ENCODE results near the gene MAGI1.

MAGI1 gene

GRCh38 chr3:65575376-65575840 is 463.3 kb downstream of the MAGI1 start (continued):
- TF ChIP-seq CREB5 (CRISPR knock-in tag; IDR thresholded peaks at IDR 0.05; ENCODE audit: low read depth) (no peak), ESRRG (CRISPR knock-in tag; IDR thresholded peaks at IDR 0.05) (no peak), TOX (CRISPR knock-in tag; IDR thresholded peaks at IDR 0.05; ENCODE audit: borderline replicate concordance) (no peak), TCF4 (CRISPR knock-in tag; IDR thresholded peaks at IDR 0.05; ENCODE audit: borderline replicate concordance) (no peak), ZNF70 (CRISPR knock-in tag; IDR thresholded peaks at IDR 0.05) (no peak), RARB (CRISPR knock-in tag; IDR thresholded peaks at IDR 0.05) (no peak), ZNF565 (CRISPR knock-in tag; conservative IDR thresholded peaks at IDR 0.05; ENCODE audit: low read depth) (no peak), ZNF8 (CRISPR knock-in tag; IDR thresholded peaks at IDR 0.05) (no peak), OSR1 (CRISPR knock-in tag; IDR thresholded peaks at IDR 0.05) (no peak), ZC3H10 (CRISPR knock-in tag; IDR thresholded peaks at IDR 0.05) (no peak), ZFP3 (CRISPR knock-in tag; IDR thresholded peaks at IDR 0.05) (no peak), PPARA (CRISPR knock-in tag; IDR thresholded peaks at IDR 0.05; ENCODE audit: borderline replicate concordance) (no peak)

- TF ChIP-seq SNAI2 (CRISPR knock-in tag; IDR thresholded peaks at IDR 0.05) (no peak), ISL1 (CRISPR knock-in tag; IDR thresholded peaks at IDR 0.05) (no peak), BACH2 (CRISPR knock-in tag; IDR thresholded peaks at IDR 0.05; ENCODE audit: borderline replicate concordance) (no peak), TCF4 (CRISPR knock-in tag; IDR thresholded peaks at IDR 0.05; ENCODE audit: borderline replicate concordance) (no peak), ZNF565 (CRISPR knock-in tag; conservative IDR thresholded peaks at IDR 0.05; ENCODE audit: low read depth) (no peak), TOX (CRISPR knock-in tag; IDR thresholded peaks at IDR 0.05; ENCODE audit: borderline replicate concordance) (no peak), RARB (CRISPR knock-in tag; IDR thresholded peaks at IDR 0.05) (no peak), CSRNP3 (CRISPR knock-in tag; IDR thresholded peaks at IDR 0.05) (no peak), ESRRG (CRISPR knock-in tag; IDR thresholded peaks at IDR 0.05) (no peak), ZNF8 (CRISPR knock-in tag; IDR thresholded peaks at IDR 0.05) (no peak), ZFP30 (CRISPR knock-in tag; IDR thresholded peaks at IDR 0.05) (no peak), ZC3H10 (CRISPR knock-in tag; IDR thresholded peaks at IDR 0.05) (no peak), ZNF70 (CRISPR knock-in tag; IDR thresholded peaks at IDR 0.05) (no peak)
- ATAC-seq: no peak
These were observed 465.1 kb downstream of the MAGI1 start for GRCh38 chr3:65573548-65574116.

- no peak for TF ChIP-seq SNAI2 (CRISPR knock-in tag; IDR thresholded peaks at IDR 0.05)
- ATAC-seq: no peak
These were observed 466.4 kb downstream of the MAGI1 start for GRCh38 chr3:65572175-65572777.

- no peak for ATAC-seq
- no peak for TF ChIP-seq ESRRG (CRISPR knock-in tag; IDR thresholded peaks at IDR 0.05)
- no peak for TF ChIP-seq TSHZ2 (CRISPR knock-in tag; IDR thresholded peaks at IDR 0.05)
- TF ChIP-seq ZC3H10 (CRISPR knock-in tag; IDR thresholded peaks at IDR 0.05): no peak
- TF ChIP-seq TCF4 (CRISPR knock-in tag; IDR thresholded peaks at IDR 0.05; ENCODE audit: borderline replicate concordance): no peak
- TF ChIP-seq BACH2 (CRISPR knock-in tag; IDR thresholded peaks at IDR 0.05; ENCODE audit: borderline replicate concordance): no peak
- TF ChIP-seq POU6F1 (CRISPR knock-in tag; IDR thresholded peaks at IDR 0.05; ENCODE audit: borderline replicate concordance, low read depth): no peak
- no peak for TF ChIP-seq TOX (CRISPR knock-in tag; IDR thresholded peaks at IDR 0.05; ENCODE audit: borderline replicate concordance)
- TF ChIP-seq ARNTL (CRISPR knock-in tag; IDR thresholded peaks at IDR 0.05; ENCODE audit: borderline replicate concordance, low read depth): no peak
- no peak for TF ChIP-seq PPARA (CRISPR knock-in tag; IDR thresholded peaks at IDR 0.05; ENCODE audit: borderline replicate concordance)
- no peak for TF ChIP-seq ZFP30 (CRISPR knock-in tag; IDR thresholded peaks at IDR 0.05)
- TF ChIP-seq CSDC2 (CRISPR knock-in tag; IDR thresholded peaks at IDR 0.05): no peak
- TF ChIP-seq PATZ1 (CRISPR knock-in tag; IDR thresholded peaks at IDR 0.05; ENCODE audit: borderline replicate concordance): no peak
- TF ChIP-seq SNAI2 (CRISPR knock-in tag; IDR thresholded peaks at IDR 0.05): no peak
- no peak for TF ChIP-seq ZNF8 (CRISPR knock-in tag; IDR thresholded peaks at IDR 0.05)
- TF ChIP-seq ZNF565 (CRISPR knock-in tag; conservative IDR thresholded peaks at IDR 0.05; ENCODE audit: low read depth): no peak
- TF ChIP-seq OSR1 (CRISPR knock-in tag; IDR thresholded peaks at IDR 0.05): no peak
- TF ChIP-seq RARB (CRISPR knock-in tag; IDR thresholded peaks at IDR 0.05): no peak
- TF ChIP-seq CREB5 (CRISPR knock-in tag; IDR thresholded peaks at IDR 0.05; ENCODE audit: low read depth): no peak
These were observed 468.8 kb downstream of the MAGI1 start for GRCh38 chr3:65569845-65570405.
